ENCODE measurements around the gene RARRES1. TPM values are rescaled to one million over a fixed set of nuclear protein-coding genes. Genes with fewer than 3 reads are reported as not detected.

RARRES1 gene
- total RNA-seq, 6 experiments from 2014 or later = 1.8 to 9.2 (median 7.0) TPM

DNA sequence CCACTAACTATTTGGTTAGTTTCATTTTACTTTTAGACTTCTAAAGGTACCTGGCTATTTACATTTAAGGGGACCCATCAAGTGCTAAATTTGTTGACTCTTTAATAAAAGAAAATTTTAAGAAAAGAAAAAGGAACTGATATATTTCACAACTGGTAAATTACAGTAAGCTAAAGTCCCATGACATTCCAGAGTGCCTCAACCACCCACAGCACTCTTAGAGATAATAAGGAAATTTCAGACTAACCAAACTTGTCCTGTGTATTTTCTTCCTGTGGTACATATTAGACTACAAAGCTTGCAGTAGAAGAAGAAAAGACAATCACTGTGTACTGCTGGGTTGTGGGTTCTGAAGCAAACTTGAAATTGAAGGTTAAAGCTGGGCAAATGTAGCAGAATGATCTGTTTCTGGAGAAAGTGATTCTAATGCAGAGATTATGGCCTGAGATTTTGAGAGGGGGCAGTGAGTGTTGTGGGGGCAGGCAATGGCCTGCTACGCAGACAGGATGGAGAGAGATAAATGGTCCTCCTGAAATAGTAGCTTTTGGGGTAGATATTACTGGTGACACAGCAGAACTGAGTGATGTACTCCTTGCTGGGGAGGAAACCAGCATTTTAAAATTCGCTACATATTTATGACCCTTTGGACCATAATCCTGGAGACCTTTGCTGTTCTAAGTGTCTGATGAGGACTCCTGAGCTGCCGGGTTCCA, 45.1 kb upstream of the RARRES1 start:
- H3K9me3 ChIP-seq = no peaks in the 10 kb centered on the region
- H3K36me3 ChIP-seq = no peaks in the 10 kb centered on the region
- no peak overlapping the region for H3K4me3 ChIP-seq
- DNase-seq = no peak
- intact Hi-C loops (cut with DNase I) = no loop called here
- no peaks in the 10 kb centered on the region for H3K27me3 ChIP-seq
- peak in 2 of 4 donors; percentile 28 to 48 for ATAC-seq
- TF ChIP-seq, protein P1, sequence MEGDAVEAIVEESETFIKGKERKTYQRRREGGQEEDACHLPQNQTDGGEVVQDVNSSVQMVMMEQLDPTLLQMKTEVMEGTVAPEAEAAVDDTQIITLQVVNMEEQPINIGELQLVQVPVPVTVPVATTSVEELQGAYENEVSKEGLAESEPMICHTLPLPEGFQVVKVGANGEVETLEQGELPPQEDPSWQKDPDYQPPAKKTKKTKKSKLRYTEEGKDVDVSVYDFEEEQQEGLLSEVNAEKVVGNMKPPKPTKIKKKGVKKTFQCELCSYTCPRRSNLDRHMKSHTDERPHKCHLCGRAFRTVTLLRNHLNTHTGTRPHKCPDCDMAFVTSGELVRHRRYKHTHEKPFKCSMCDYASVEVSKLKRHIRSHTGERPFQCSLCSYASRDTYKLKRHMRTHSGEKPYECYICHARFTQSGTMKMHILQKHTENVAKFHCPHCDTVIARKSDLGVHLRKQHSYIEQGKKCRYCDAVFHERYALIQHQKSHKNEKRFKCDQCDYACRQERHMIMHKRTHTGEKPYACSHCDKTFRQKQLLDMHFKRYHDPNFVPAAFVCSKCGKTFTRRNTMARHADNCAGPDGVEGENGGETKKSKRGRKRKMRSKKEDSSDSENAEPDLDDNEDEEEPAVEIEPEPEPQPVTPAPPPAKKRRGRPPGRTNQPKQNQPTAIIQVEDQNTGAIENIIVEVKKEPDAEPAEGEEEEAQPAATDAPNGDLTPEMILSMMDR (IDR thresholded peaks at IDR 0.05) = no peak
- TF ChIP-seq POLR2A (IDR thresholded peaks at IDR 0.05) = no peak
- H3K4me1 ChIP-seq = no peaks in the 10 kb centered on the region
- 81% methylated on average over 3 of the region's 3 CpGs for WGBS (ENCODE audit: insufficient coverage, low coverage, low lambda C conversion rate, missing lambda C conversion rate)
- H3K27ac ChIP-seq = no peak overlapping the region

DNA sequence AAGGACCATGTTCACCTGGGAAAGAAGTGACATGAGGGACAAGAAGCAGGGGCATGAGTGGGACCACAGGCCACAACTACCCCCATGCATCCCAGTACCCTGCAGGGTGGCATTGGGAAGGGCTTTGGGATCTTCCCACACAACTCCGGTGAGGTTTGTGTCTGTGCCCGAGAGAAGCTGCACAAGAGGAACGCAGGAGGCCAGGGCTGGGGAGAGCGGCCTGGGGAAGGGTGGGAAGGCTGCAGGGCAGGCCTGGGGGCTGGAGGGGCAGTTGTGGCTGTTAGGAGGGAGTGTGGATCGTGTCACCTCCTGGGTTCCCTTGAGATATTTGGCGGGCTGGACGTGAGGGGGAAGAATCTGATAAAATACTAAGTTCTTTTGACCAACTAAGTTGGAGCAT, 44.3 kb upstream of the RARRES1 start:
- Histone ChIP-seq H3K4me1 (no peaks in the 10 kb centered on the region), H3K27ac (no peak overlapping the region), H3K9me3 (no peaks in the 10 kb centered on the region), H3K4me3 (no peak overlapping the region), H3K36me3 (no peaks in the 10 kb centered on the region), H3K27me3 (no peaks in the 10 kb centered on the region)
- WGBS (ENCODE audit: insufficient coverage, low coverage, low lambda C conversion rate, missing lambda C conversion rate) = 91% methylated on average over 6 of the region's 7 CpGs
- ATAC-seq (no peak), DNase-seq (no peak)
- intact Hi-C loops (cut with DNase I) = no loop called here
- TF ChIP-seq, protein P1 (IDR thresholded peaks at IDR 0.05) = no peak
- no peak for TF ChIP-seq POLR2A (IDR thresholded peaks at IDR 0.05)

DNA sequence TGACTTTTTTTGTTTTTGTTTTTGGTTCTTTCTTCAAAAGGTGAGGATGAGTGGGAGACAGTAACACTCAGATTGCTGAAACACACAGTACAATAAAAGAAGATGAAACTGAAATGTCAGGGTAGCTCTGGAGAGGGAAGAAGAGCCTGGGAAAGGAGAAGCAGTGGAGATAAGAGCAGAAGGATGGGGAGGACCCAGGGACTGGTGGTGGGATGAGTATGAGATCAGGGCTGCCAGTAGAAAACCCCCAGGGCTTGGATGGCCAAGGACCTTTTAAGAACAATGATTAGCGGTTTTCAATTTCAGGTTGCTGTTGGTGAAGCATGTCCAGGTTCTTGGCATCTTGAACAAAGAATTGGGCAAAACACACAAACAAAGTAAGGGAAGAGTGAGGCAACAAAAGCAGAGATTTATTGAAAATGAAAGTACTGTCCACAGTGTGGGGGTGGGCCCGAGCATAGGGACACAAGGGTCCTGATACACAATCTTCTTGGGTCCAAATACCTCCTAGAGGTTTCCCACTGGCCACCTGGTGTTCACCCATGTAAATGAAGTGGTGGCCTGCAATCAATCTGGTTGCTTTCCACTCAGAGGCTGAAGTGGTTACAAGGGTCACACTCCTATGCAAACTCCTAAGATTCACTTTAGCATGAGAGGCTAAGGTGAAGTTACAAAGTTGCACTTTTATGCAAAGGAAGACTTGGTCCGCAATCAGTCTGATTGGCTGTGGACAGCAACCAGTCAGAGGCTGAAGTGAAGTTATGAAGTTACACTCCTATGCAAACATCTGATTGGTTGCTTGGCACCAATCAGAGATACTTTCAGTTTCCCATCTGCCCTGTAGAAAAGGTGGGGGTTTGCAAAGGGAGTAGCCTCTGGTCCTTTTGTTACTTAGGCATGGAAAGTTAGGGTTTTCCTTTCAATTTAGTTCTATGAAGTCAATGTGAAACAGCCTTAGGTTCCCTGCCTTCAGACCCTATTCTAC, 43.5 kb upstream of the RARRES1 start:
- intact Hi-C loops (cut with DNase I) = no loop called here
- ATAC-seq (no peak), DNase-seq (no peak)
- Histone ChIP-seq H3K9me3 (no peaks in the 10 kb centered on the region), H3K4me1 (no peaks in the 10 kb centered on the region), H3K4me3 (no peak overlapping the region), H3K27ac (no peak overlapping the region), H3K36me3 (no peaks in the 10 kb centered on the region), H3K27me3 (no peaks in the 10 kb centered on the region)
- no peak for TF ChIP-seq POLR2A (IDR thresholded peaks at IDR 0.05)
- TF ChIP-seq, protein P1 (IDR thresholded peaks at IDR 0.05) = no peak
- WGBS (ENCODE audit: insufficient coverage, low coverage, low lambda C conversion rate, missing lambda C conversion rate) = 60% methylated on average over 1 of the region's 3 CpGs

DNA sequence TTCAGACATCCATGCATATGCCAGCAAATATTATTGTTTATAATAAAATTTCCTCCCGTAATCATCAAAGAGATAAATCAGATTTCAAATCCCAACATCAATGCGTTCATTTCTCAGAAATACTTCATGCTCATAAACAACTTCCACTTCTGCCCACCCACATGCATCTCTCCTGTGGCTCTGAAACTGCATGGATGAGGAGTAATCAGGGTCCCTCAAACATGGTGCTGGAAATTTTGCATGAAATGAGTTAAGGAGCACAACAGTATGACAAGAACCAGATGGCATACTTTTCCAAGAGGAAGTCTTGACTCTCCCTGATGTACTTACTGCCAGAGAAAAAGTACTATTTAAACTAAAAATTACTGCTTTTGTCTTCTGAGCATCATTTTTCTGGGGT, 42.7 kb upstream of the RARRES1 start:
- no peak for DNase-seq
- 82% methylated on average over 2 of the region's 2 CpGs for WGBS (ENCODE audit: insufficient coverage, low coverage, low lambda C conversion rate, missing lambda C conversion rate)

More for the DNA sequence above, 42.7 kb upstream of the RARRES1 start:
- H3K4me1 ChIP-seq = peaks cover 0 to under 1% (median 0%) of the 10 kb centered on the region in 4 donors
- H3K27me3 ChIP-seq = no peaks in the 10 kb centered on the region
- no peaks in the 10 kb centered on the region for H3K9me3 ChIP-seq
- no peak for ATAC-seq
- intact Hi-C loops (cut with DNase I) = no loop called here
- H3K36me3 ChIP-seq = no peaks in the 10 kb centered on the region
- no peak overlapping the region for H3K4me3 ChIP-seq
- TF ChIP-seq, protein P1 (IDR thresholded peaks at IDR 0.05) = no peak
- TF ChIP-seq POLR2A (IDR thresholded peaks at IDR 0.05) = no peak
- no peak overlapping the region for H3K27ac ChIP-seq
